Hepatocyte (in vitro differentiated cells): Measurements from ENCODE around the gene CTXN3.

Source experiments
- CTCF ChIP-seq: fragments of 200-600 bp; sonication (generic); IDR thresholded peaks from 2 replicates; pipeline ENCODE4 v1.5.1; 2016; ENCODE audit warnings: antibody characterized with exemption, mild to moderate bottlenecking; ENCODE audit not compliant: poor library complexity
- EZH2 ChIP-seq: fragments of 200-600 bp; sonication (generic); IDR thresholded peaks from 2 replicates; pipeline ENCODE4 v1.6.1; 2016; ENCODE audit warnings: antibody characterized with exemption, mild to moderate bottlenecking, borderline replicate concordance

- no peak for TF ChIP-seq CTCF
- TF ChIP-seq EZH2 = no peak
Observed at GRCh38 chr5:127705120-127705892, 56.4 kb downstream of the CTXN3 start.
